Measurements from ENCODE around the gene TEX14.
"Not testable (repeated sequence)": the region's sequence is repeated elsewhere in the genome, so short reads cannot be mapped to it uniquely, and the experiment has no call there.

Gene TEX14

GRCh38 chr17:58575511-58575910 lies 116.3 kb downstream of the TEX14 start:
- peak in 1 of 2 experiments; percentile 83 for DNase-seq (ENCODE audit: low read depth in 1 of 2, low spot score in 1 of 2)
- in situ Hi-C loops (cut with HindIII; ENCODE audit: low pct_unique_long_range_greater_than_20kb, low sequenced_read_pairs) = no loop called here
- peak; percentile 43; the same call in 1 of the 2 replicates for TF ChIP-seq JUND (IDR thresholded peaks at IDR 0.05; ENCODE audit: low read depth)

- TF ChIP-seq JUND (IDR thresholded peaks at IDR 0.05; ENCODE audit: low read depth) = no peak
- DNase-seq (ENCODE audit: low read depth in 1 of 2, low spot score in 1 of 2) = no peak
- in situ Hi-C loops (cut with HindIII; ENCODE audit: low pct_unique_long_range_greater_than_20kb, low sequenced_read_pairs) = no loop called here
These were observed 117.8 kb downstream of the TEX14 start for GRCh38 chr17:58574025-58574424.

DNA sequence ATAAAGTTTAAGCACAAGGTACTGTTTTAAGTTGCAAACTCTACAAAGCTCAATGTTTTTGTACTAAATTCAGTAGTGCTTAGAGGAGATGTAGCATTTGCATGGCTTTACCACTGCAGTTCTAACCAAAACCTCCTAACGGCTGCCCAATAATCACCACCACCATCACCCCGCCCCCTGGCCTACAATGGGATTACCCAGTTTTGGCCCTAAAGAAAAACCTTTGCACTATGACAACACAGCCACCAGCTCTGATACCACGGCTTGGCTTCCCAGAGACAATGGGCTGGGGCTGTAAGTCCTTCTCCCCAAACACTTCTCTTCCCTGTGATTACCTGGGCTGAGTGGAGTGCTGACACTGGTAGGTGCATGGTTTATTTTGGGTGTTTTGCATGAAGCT lies 119.0 kb downstream of the TEX14 start:
- in situ Hi-C loops (cut with HindIII; ENCODE audit: low pct_unique_long_range_greater_than_20kb, low sequenced_read_pairs) = no loop called here
- DNase-seq (ENCODE audit: low read depth in 1 of 2, low spot score in 1 of 2) = no peak
- no peak for TF ChIP-seq JUND (IDR thresholded peaks at IDR 0.05; ENCODE audit: low read depth)

DNA sequence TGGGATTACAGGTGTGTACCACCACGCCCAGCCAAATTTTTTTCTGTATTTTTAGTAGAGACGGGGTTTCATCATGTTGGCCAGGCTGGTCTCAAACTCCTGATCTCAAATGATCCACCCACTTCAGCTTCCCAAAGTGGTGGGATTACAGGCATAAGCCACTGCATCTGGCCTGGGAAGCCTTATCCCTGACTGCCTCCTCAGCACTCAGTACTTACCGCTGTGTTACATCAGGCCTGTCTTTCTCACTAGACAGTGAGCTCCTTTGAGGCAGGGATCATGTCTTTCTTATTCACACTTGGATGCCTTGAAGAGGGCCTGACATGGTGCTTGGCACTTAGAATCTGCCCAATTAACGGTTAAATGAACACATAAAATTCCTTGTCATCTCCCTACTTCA lies 121.1 kb downstream of the TEX14 start:
- no peak for TF ChIP-seq JUND (IDR thresholded peaks at IDR 0.05; ENCODE audit: low read depth)
- in situ Hi-C loops (cut with HindIII; ENCODE audit: low pct_unique_long_range_greater_than_20kb, low sequenced_read_pairs) = no loop called here
- DNase-seq (ENCODE audit: low read depth in 1 of 2, low spot score in 1 of 2) = no peak

DNA sequence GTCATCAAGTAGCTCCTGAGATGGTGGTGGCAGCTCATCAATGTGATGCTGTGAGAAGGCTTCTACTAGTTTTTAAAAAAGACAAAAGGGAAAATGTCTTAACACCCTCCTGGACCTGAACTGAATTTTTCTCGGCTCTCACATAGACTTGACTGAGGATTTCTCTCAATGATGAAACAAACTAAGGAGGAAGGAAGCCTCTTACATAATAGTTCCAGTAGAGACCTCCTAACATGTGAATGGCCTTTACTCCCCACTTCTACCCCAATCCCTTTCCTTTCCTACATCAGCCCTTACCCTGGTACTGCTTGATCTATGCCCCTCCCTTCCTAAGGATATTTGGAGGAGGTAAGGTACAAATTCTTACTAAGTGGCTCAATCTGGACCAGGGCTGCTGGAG lies 122.6 kb downstream of the TEX14 start:
- no peak for DNase-seq (ENCODE audit: low read depth in 1 of 2, low spot score in 1 of 2)
- no peak for TF ChIP-seq JUND (IDR thresholded peaks at IDR 0.05; ENCODE audit: low read depth)
- in situ Hi-C loops (cut with HindIII; ENCODE audit: low pct_unique_long_range_greater_than_20kb, low sequenced_read_pairs) = no loop called here

- no peak for DNase-seq (ENCODE audit: low read depth in 1 of 2, low spot score in 1 of 2)
- in situ Hi-C loops (cut with HindIII; ENCODE audit: low pct_unique_long_range_greater_than_20kb, low sequenced_read_pairs) = no loop called here
- no peak for TF ChIP-seq JUND (IDR thresholded peaks at IDR 0.05; ENCODE audit: low read depth)
These were observed 123.6 kb downstream of the TEX14 start for GRCh38 chr17:58568044-58568799.

DNA sequence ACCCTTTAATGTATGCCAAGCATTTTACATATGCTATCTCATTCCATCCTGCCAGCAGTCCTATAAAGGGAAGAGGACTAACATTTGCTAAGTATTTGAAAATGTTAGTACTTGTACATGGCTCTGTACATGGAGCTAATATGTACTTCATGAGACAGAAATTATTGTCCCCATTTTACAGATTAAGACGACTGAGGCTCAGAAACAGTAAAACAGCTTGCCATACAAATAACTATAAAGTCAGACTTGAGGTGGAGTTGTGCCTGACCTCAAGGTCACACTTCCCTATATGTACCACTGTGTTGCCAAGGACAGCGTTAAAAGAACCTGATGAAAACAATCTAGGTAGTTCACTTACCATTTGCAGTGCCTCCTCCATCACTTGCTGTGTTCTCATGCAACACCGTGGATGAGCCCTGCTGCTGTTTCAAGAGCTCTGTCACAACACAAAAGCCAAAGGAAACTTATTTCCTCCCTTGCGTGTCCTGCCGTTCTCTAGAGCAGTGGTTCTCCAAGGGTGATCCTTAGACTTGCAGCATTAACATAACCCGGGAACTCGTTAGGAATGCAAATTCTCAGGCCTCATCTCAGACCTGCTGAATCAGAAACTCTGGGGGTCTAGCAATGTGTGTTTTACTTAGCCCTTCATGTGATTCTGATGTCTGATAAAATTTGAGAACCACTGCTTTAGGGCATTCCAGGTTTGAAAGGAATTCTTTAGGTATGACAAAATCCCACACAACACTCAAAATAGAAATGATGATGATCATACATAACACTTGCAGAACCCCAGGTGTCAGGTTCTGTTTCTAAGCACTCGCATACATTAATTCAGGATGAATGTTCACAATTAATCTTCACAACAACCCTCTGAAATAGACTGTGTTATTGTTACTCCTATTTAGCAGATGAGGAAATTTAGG lies 126.2 kb downstream of the TEX14 start:
- TF ChIP-seq JUND (IDR thresholded peaks at IDR 0.05; ENCODE audit: low read depth) = no peak
- in situ Hi-C loops (cut with HindIII; ENCODE audit: low pct_unique_long_range_greater_than_20kb, low sequenced_read_pairs) = no loop called here
- DNase-seq (ENCODE audit: low read depth in 1 of 2, low spot score in 1 of 2) = peak in 1 of 2 experiments; percentile 41

- TF ChIP-seq JUND (IDR thresholded peaks at IDR 0.05; ENCODE audit: low read depth) = no peak
- no peak for DNase-seq (ENCODE audit: low read depth in 1 of 2, low spot score in 1 of 2)
- in situ Hi-C loops (cut with HindIII; ENCODE audit: low pct_unique_long_range_greater_than_20kb, low sequenced_read_pairs) = no loop called here
These were observed 126.9 kb downstream of the TEX14 start for GRCh38 chr17:58564971-58565370.

DNA sequence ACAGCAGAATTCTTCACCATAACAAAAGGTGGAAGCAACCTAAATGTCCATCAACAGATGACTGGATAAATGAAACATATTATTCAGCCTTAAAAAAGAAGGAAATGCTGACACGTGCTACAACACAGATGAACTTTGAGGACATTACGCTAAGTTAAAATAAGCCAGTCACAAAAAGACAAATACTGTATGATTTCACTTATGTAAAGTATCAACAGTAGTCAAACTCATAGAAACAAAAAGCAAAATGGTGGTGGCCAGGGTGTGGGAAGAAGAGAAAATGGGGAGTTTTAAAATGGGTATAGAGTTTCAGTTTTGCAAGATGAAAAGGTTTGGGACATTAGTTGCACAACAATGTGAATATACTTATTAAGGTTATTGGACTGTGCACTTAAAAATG lies 127.6 kb downstream of the TEX14 start:
- DNase-seq (ENCODE audit: low read depth in 1 of 2, low spot score in 1 of 2) = no peak
- no peak for TF ChIP-seq JUND (IDR thresholded peaks at IDR 0.05; ENCODE audit: low read depth)
- in situ Hi-C loops (cut with HindIII; ENCODE audit: low pct_unique_long_range_greater_than_20kb, low sequenced_read_pairs) = no loop called here

- in situ Hi-C loops (cut with HindIII; ENCODE audit: low pct_unique_long_range_greater_than_20kb, low sequenced_read_pairs) = no loop called here
- DNase-seq (ENCODE audit: low read depth in 1 of 2, low spot score in 1 of 2) = no peak
- TF ChIP-seq JUND (IDR thresholded peaks at IDR 0.05; ENCODE audit: low read depth) = no peak
These were observed 131.3 kb downstream of the TEX14 start for GRCh38 chr17:58560511-58560910.

- in situ Hi-C loops (cut with HindIII; ENCODE audit: low pct_unique_long_range_greater_than_20kb, low sequenced_read_pairs) = no loop called here
- no peak for TF ChIP-seq JUND (IDR thresholded peaks at IDR 0.05; ENCODE audit: low read depth)
- DNase-seq (ENCODE audit: low read depth in 1 of 2, low spot score in 1 of 2) = no peak
These were observed 133.9 kb downstream of the TEX14 start for GRCh38 chr17:58557981-58558380.

GRCh38 chr17:58556833-58557250 lies 135.0 kb downstream of the TEX14 start:
- DNase-seq (ENCODE audit: low read depth in 1 of 2, low spot score in 1 of 2) = peak in 1 of 2 experiments; percentile 60
- TF ChIP-seq JUND (IDR thresholded peaks at IDR 0.05; ENCODE audit: low read depth) = no peak
- in situ Hi-C loops (cut with HindIII; ENCODE audit: low pct_unique_long_range_greater_than_20kb, low sequenced_read_pairs) = no loop called here

DNA sequence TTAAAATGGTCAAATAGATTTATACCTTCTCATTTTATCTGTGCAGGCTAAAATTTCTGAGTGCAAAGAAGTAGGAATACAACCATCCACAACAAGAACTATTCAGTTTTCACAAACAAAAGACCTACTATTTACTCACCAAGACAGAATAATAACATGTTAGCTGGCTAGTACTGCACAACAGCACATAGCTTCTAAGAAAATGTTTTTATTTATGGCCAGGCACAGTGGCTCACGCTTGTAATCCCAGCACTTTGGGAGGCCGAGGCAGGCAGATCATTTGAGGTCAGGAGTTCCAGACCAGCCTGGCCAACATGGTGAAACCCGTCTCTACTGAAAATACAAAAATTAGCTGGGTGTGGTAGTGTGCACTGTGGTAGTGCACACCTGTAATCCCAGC lies 136.7 kb downstream of the TEX14 start:
- in situ Hi-C loops (cut with HindIII; ENCODE audit: low pct_unique_long_range_greater_than_20kb, low sequenced_read_pairs); DNase-seq (ENCODE audit: low read depth in 1 of 2, low spot score in 1 of 2): not testable (repeated sequence)

All from T47D (cell line).